Measurements from ENCODE around the gene MGRN1.

DNA sequence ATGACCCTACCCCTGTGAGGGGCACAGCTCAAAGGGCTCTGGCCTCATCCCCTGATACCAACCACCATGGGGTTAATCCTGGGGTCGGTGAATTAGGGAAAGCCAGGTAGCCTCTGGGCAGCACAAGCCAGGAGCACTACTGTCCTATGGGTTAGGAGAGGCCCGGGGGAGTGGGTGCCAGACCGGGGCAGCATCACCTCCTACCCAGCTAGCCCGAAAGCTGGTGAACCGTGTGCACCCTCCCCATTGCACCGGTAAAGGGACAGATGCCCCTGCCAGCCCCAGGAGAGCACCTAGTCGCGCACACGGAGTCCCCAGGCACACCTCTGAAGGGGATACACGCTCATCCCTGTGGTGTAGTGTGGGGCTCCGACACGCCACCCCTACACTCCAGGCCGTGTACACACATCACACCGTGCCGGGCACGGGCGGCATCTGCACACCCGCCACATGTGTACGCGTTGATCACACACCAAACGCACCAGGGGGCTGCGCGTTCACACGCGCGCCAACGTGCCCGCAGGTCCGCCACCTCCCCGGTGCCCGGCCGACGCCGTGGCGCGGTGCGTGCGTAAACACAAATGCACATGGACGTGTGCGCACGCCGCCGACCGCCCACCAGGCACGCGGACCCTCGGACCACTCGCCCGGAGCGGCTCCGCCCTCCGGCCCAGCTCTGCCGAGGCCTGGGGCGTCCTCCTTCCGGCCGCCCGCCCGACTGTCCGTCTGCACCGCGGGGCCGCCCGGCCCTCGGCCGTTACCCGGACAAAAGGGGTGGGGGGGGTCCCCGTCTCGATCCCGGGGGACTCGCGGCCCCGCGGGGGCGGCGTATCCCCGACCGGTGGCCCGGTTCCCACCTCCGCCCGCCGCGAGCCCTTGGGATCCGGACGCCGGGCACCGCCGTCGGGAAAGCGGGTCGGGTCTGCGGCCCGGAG is 10.7 kb upstream of the MGRN1 start:
- no peak for TF ChIP-seq POLR2AphosphoS5 (IDR thresholded peaks at IDR 0.05; ENCODE audit: borderline replicate concordance, low read depth, low read length)
- no peak for TF ChIP-seq EZH2 (IDR thresholded peaks at IDR 0.05)
